A673 (cell line): ENCODE measurements around the gene GRHL3. TPM values are rescaled to one million over a fixed set of nuclear protein-coding genes. Genes with fewer than 3 reads are reported as not detected.

Experiments used
- BruUV-seq: library from RNA; stranded (reverse); fragments of 400-500 nt; replicated peaks from 2 replicates; lab custom pipeline; 2021; lab: Mats Ljungman, UMichigan
- CTCF ChIA-PET: fragments of 300-600 bp; sonication (Branson Sonifier 250); formaldehyde crosslinking; loops from one replicate; lab custom pipeline; 2022; ENCODE audit warnings: antibody characterized with exemption; lab: Charles Lee
- POLR2A ChIA-PET: fragments of 300-600 bp; sonication (Branson Sonifier 250); formaldehyde crosslinking; loops from one replicate; lab custom pipeline; 2022; ENCODE audit warnings: antibody characterized with exemption; ENCODE audit not compliant: low non-redundant PET; lab: Charles Lee
- DNase-seq: peaks from one replicate; pipeline ENCODE4 v3.0.0-alpha.2; 2015; ENCODE audit warnings: low spot score
- H3K27ac ChIP-seq: fragments of 200-600 bp; sonication (generic); 2 replicates; pipeline ENCODE4 v1.5.1; 2016; ENCODE audit warnings: mixed run types, low read depth, mild to moderate bottlenecking, mixed read lengths, antibody characterized with exemption, low read length; ENCODE audit not compliant: poor library complexity, severe bottlenecking
- H3K27me3 ChIP-seq: fragments of 200-600 bp; sonication (generic); replicated peaks from 2 replicates; pipeline ENCODE4 v1.6.1; 2017; ENCODE audit warnings: mixed run types, low read depth, mild to moderate bottlenecking, mixed read lengths, antibody characterized with exemption, low read length; ENCODE audit not compliant: insufficient read depth, poor library complexity
- H3K36me3 ChIP-seq: fragments of 200-600 bp; sonication (generic); 2 replicates; pipeline ENCODE4 v1.6.1; 2016; ENCODE audit warnings: mixed run types, mild to moderate bottlenecking, mixed read lengths, antibody characterized with exemption, low read length; ENCODE audit not compliant: insufficient read depth, poor library complexity, severe bottlenecking
- H3K4me1 ChIP-seq: fragments of 200-600 bp; sonication (generic); 2 replicates; pipeline ENCODE4 v1.6.1; 2017; ENCODE audit warnings: mixed run types, mild to moderate bottlenecking, mixed read lengths, antibody characterized with exemption, low read length; ENCODE audit not compliant: insufficient read depth, poor library complexity, severe bottlenecking
- H3K4me3 ChIP-seq: fragments of 200-600 bp; sonication (generic); 2 replicates; pipeline ENCODE4 v1.5.1; 2016; ENCODE audit warnings: low read depth, mixed run types, mild to moderate bottlenecking, mixed read lengths, low read length; ENCODE audit not compliant: poor library complexity, severe bottlenecking
- H3K9me3 ChIP-seq: fragments of 200-600 bp; sonication (generic); 2 replicates; pipeline ENCODE4 v1.6.1; 2016; ENCODE audit warnings: mixed run types, low read depth, mild to moderate bottlenecking, mixed read lengths, antibody characterized with exemption, low read length; ENCODE audit not compliant: poor library complexity, severe bottlenecking
- CTCF ChIP-seq: fragments of 300-800, 200-600 bp; sonication (generic); conservative IDR thresholded peaks from 2 replicates; pipeline ENCODE4 v1.5.1; 2017; ENCODE audit warnings: low read depth, mild to moderate bottlenecking, antibody characterized with exemption, low read length, moderate library complexity, mixed read lengths
- EZH2 ChIP-seq: fragments of 200-600 bp; sonication (generic); IDR thresholded peaks from 2 replicates; pipeline ENCODE4 v1.6.1; 2017; ENCODE audit warnings: borderline replicate concordance, low read depth, mild to moderate bottlenecking, mixed read lengths, antibody characterized with exemption, low read length; ENCODE audit not compliant: poor library complexity, severe bottlenecking
- intact Hi-C: fragments of 100-400 bp; cut with micrococcal nuclease; formaldehyde crosslinking; loops from one replicate; pipeline ENCODE4 v1.10.0; 2022; ENCODE audit not compliant: unreplicated experiment
- total RNA-seq: library from RNA; stranded (reverse); gene quantifications from 2 replicates; pipeline ENCODE4 v1.2.3, GENCODE V29; 2021

GRHL3 gene
- total RNA-seq, 1 experiment from 2014 or later: not detected

GRCh38 chr1:24357038-24357437 lies 37.9 kb downstream of the GRHL3 start:
- H3K4me1 ChIP-seq: no peaks in the 10 kb centered on the region
- POLR2A ChIA-PET: no interaction called here
- no peak for DNase-seq
- no peak overlapping the region for H3K27ac ChIP-seq
- no peak overlapping the region for H3K4me3 ChIP-seq
- intact Hi-C loops: no loop called here
- CTCF ChIA-PET: no interaction called here
- H3K36me3 ChIP-seq: no peaks in the 10 kb centered on the region
- H3K27me3 ChIP-seq: no peaks in the 10 kb centered on the region
- TF ChIP-seq CTCF (no peak), EZH2 (no peak)
- BruUV-seq: no TSS peak
- H3K9me3 ChIP-seq: no peaks in the 10 kb centered on the region

- Histone ChIP-seq H3K27ac (no peak overlapping the region), H3K9me3 (no peaks in the 10 kb centered on the region), H3K27me3 (no peaks in the 10 kb centered on the region), H3K4me1 (peaks cover 19% of the 10 kb centered on the region), H3K4me3 (no peak overlapping the region), H3K36me3 (no peaks in the 10 kb centered on the region)
- intact Hi-C loops: no loop called here
- TF ChIP-seq CTCF: no peak
- TF ChIP-seq EZH2: no peak
- no peak for DNase-seq
- no TSS peak for BruUV-seq
- POLR2A ChIA-PET: no interaction called here
- CTCF ChIA-PET: no interaction called here
These were observed 41.5 kb downstream of the GRHL3 start for GRCh38 chr1:24360681-24361080.

GRCh38 chr1:24361811-24362210 lies 42.7 kb downstream of the GRHL3 start:
- ChIA-PET CTCF (no interaction called here), POLR2A (no interaction called here)
- H3K36me3 ChIP-seq: no peaks in the 10 kb centered on the region
- peaks cover 19% of the 10 kb centered on the region for H3K4me1 ChIP-seq
- no TSS peak for BruUV-seq
- intact Hi-C loops: no loop called here
- H3K27ac ChIP-seq: no peak overlapping the region
- H3K27me3 ChIP-seq: no peaks in the 10 kb centered on the region
- no peak for DNase-seq
- no peak for TF ChIP-seq CTCF
- TF ChIP-seq EZH2: no peak
- no peak overlapping the region for H3K4me3 ChIP-seq
- H3K9me3 ChIP-seq: no peaks in the 10 kb centered on the region
